Mammary epithelial cell (primary cell): ENCODE measurements around the gene HCFC1R1.

Experiments
- EZH2 ChIP-seq: IDR thresholded peaks from 2 replicates; pipeline ENCODE4 v1.6.1; 2012; ENCODE audit warnings: low read length, inconsistent platforms, borderline replicate concordance
- TF ChIP-seq, protein P1 (sequence below), 2 donors: IDR thresholded peaks in 1 of 2; conservative IDR thresholded peaks in 1 of 2; 2 replicates each; pipeline ENCODE4 v1.5.1; 2011 to 2012; ENCODE audit warnings: inconsistent platforms in 2 of 2, low read length in 2 of 2, mild to moderate bottlenecking in 2 of 2, control low read depth in 1 of 2, low read depth in 1 of 2; ENCODE audit not compliant: insufficient read depth in 1 of 2; ENCODE audit errors: extremely low read depth in 1 of 2

DNA sequence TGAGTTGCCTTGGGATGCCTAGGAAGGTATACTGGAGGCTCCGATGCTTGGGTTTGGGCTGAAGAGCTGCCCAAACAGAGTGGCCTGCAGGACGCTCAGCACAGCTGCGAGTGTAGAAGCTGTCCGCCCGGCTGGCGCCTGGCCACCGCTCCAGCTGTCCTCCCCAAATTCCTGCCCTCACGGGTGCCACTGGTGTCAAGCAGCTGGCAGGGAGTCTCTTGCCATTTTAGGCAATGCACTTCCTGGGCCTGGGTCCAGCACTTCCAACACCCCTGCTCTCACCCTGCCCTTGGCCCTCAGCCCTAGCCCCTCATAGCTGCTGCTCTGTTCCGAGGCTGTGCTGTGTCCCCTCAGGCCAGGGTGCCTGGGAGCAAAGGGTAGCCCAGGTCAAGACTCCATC, 38.3 kb downstream of the HCFC1R1 start:
- TF ChIP-seq, protein P1, sequence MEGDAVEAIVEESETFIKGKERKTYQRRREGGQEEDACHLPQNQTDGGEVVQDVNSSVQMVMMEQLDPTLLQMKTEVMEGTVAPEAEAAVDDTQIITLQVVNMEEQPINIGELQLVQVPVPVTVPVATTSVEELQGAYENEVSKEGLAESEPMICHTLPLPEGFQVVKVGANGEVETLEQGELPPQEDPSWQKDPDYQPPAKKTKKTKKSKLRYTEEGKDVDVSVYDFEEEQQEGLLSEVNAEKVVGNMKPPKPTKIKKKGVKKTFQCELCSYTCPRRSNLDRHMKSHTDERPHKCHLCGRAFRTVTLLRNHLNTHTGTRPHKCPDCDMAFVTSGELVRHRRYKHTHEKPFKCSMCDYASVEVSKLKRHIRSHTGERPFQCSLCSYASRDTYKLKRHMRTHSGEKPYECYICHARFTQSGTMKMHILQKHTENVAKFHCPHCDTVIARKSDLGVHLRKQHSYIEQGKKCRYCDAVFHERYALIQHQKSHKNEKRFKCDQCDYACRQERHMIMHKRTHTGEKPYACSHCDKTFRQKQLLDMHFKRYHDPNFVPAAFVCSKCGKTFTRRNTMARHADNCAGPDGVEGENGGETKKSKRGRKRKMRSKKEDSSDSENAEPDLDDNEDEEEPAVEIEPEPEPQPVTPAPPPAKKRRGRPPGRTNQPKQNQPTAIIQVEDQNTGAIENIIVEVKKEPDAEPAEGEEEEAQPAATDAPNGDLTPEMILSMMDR (conservative IDR thresholded peaks at IDR 0.05 in 1 of 2, IDR thresholded peaks at IDR 0.05 in 1 of 2; ENCODE audit: extremely low read depth in 1 of 2, insufficient read depth in 1 of 2, low read depth in 1 of 2, low read length in 2 of 2): no peak
- no peak for TF ChIP-seq EZH2
